Right renal cortex interstitium (tissue), 3 donors: ENCODE measurements around the gene ANKRD49. TPM values are rescaled to one million over a fixed set of nuclear protein-coding genes. Genes with fewer than 3 reads are reported as not detected.

ENCODE experiments used
- DNase-seq, 3 donors: peaks; one replicate each; pipeline ENCODE4 v3.0.0-alpha.2; 2013; ENCODE audit warnings: low read depth in 3 of 3, low spot score in 2 of 3
- polyA plus RNA-seq, 3 donors: library from polyadenylated mRNA; unstranded; fragments of 120-200 nt; gene quantifications; one replicate each; pipeline ENCODE4 v1.2.1, GENCODE V29; 2013; ENCODE audit not compliant: insufficient read length in 3 of 3

ANKRD49 gene
- polyA plus RNA-seq, result 10 to 100 TPM; 27.5 to 35.6 (median 33.7) TPM

GRCh38 chr11:94493281-94494125 is at the start of gene ANKRD49, which contains the start of gene MRE11:
ANKRD49 (plus strand) TSS chr11:94493984; CDS start chr11:94496694, 2,710 bp downstream.
MRE11 (minus strand) TSS chr11:94493844; CDS start chr11:94492801, 1,043 bp downstream.
- DNase-seq, result peak; percentile 89 to 97 (median 96)

- no peak for DNase-seq
These were observed 48.1 kb upstream of the ANKRD49 start for GRCh38 chr11:94445641-94446040.

- no peak for DNase-seq
These were observed 46.6 kb upstream of the ANKRD49 start for GRCh38 chr11:94447149-94447548.

- DNase-seq, result no peak
These were observed 44.8 kb upstream of the ANKRD49 start for GRCh38 chr11:94449029-94449428.

GRCh38 chr11:94449437-94449836 is 44.3 kb upstream of the ANKRD49 start:
- DNase-seq, result no peak

GRCh38 chr11:94450048-94450447 is 43.7 kb upstream of the ANKRD49 start:
- DNase-seq, result no peak

GRCh38 chr11:94452988-94453387 is 40.8 kb upstream of the ANKRD49 start:
- no peak for DNase-seq

GRCh38 chr11:94454301-94454700 is 39.5 kb upstream of the ANKRD49 start:
- no peak for DNase-seq

GRCh38 chr11:94455861-94456260 is 37.9 kb upstream of the ANKRD49 start:
- no peak for DNase-seq

- no peak for DNase-seq
These were observed 36.4 kb upstream of the ANKRD49 start for GRCh38 chr11:94457118-94458029.

- no peak for DNase-seq
These were observed 34.2 kb upstream of the ANKRD49 start for GRCh38 chr11:94459576-94459975.

GRCh38 chr11:94469416-94469815 is 24.4 kb upstream of the ANKRD49 start:
- DNase-seq, result no peak

- no peak for DNase-seq
These were observed 20.6 kb upstream of the ANKRD49 start for GRCh38 chr11:94472916-94473799.

- DNase-seq, result no peak
These were observed 16.2 kb upstream of the ANKRD49 start for GRCh38 chr11:94477624-94478023.

GRCh38 chr11:94481342-94481741 is 12.4 kb upstream of the ANKRD49 start:
- DNase-seq, result no peak

- DNase-seq, result no peak
These were observed 7.7 kb upstream of the ANKRD49 start for GRCh38 chr11:94486068-94486467.

- peak in 1 of 3 donors; percentile 2 for DNase-seq
These were observed 419 bp downstream of the ANKRD49 start for GRCh38 chr11:94494126-94494680.

GRCh38 chr11:94500181-94500580 is 6.4 kb downstream of the ANKRD49 start:
- DNase-seq, result no peak

- DNase-seq, result no peak
These were observed 7.7 kb downstream of the ANKRD49 start for GRCh38 chr11:94501522-94501921.
